Endothelial cell of umbilical vein (primary cell): ENCODE data around the gene LRRC8B.

Source experiments
- JUN ChIP-seq: IDR thresholded peaks from 2 replicates; pipeline ENCODE4 v1.6.1; 2011; ENCODE audit warnings: borderline replicate concordance, low read depth; ENCODE audit not compliant: insufficient read length, insufficient read depth
- POLR2A ChIP-seq: IDR thresholded peaks from 2 replicates; pipeline ENCODE4 v1.6.1; 2012; ENCODE audit warnings: low read depth, mild to moderate bottlenecking, control low read depth, low read length

DNA sequence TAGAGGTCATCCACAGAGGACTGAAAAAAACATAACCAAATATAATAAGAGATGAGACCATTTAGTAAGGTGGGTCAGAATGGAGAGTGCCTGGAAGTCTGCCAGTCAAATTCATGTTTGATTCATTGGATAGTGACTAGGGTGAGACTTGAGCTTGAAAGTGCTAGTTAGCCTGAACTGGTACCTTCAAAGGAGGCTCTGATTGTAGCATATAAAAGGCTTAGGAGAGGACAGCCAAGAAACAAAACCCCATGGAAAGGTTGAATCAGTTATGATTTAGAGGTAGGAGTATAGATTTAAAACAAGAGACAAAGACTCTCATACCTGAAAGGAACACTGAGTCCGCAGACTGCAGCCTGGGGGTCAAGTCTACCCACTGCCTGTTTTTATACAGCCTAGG lies 63.9 kb downstream of the LRRC8B start:
- TF ChIP-seq JUN: no peak
- no peak for TF ChIP-seq POLR2A
